Upper lobe of right lung (tissue), 1 donor: ENCODE measurements around the gene MYL12A. TPM values are rescaled to one million over a fixed set of nuclear protein-coding genes. Genes with fewer than 3 reads are reported as not detected.
"Not testable (repeated sequence)": the region's sequence is repeated elsewhere in the genome, so short reads cannot be mapped to it uniquely, and the experiment has no call there.

Experiments
- ATAC-seq: fragments of 200-7000 bp; cut with Tn5 transposase; one replicate; pipeline ENCODE4 v1.9.1; 2020; ENCODE audit warnings: mild to moderate bottlenecking, moderate library complexity
- DNase-seq: peaks from one replicate; pipeline ENCODE4 v3.0.0-alpha.2; 2020
- H3K27ac ChIP-seq: fragments of 200-600 bp; one replicate; pipeline ENCODE4 v1.8.0; 2022
- H3K27me3 ChIP-seq: fragments of 200-600 bp; one replicate; pipeline ENCODE4 v1.8.0; 2022; ENCODE audit warnings: mild to moderate bottlenecking
- H3K36me3 ChIP-seq: fragments of 200-600 bp; one replicate; pipeline ENCODE4 v1.8.0; 2022
- H3K4me1 ChIP-seq: fragments of 200-600 bp; one replicate; pipeline ENCODE4 v1.8.0; 2022
- H3K4me3 ChIP-seq: fragments of 200-600 bp; one replicate; pipeline ENCODE4 v1.8.0; 2022; ENCODE audit warnings: mild to moderate bottlenecking
- H3K9me3 ChIP-seq: fragments of 200-600 bp; one replicate; pipeline ENCODE4 v1.8.0; 2022
- intact Hi-C: fragments of 100-400 bp; cut with DNase I; formaldehyde crosslinking; loops from one replicate; pipeline ENCODE4 v1.11.0; 2022
- total RNA-seq: library from RNA; stranded (reverse); fragmentation: NEBNext Ultra II Directional; extraction: Animal tissue kit (Norgen Biotek cat#: 25700); gene quantifications from one replicate; pipeline ENCODE4 v1.2.1, GENCODE V29; 2021
- TF ChIP-seq, protein P1 (sequence below): fragments of 200-600 bp; IDR thresholded peaks from one replicate; pipeline ENCODE4 v1.8.0; 2022; ENCODE audit warnings: antibody characterized with exemption
- donor health status: DM: no; HTN: yes; CAD: no; lungs with severe emphysema.

Gene MYL12A
- total RNA-seq, 1 donor from 2014 or later: 571 TPM

DNA sequence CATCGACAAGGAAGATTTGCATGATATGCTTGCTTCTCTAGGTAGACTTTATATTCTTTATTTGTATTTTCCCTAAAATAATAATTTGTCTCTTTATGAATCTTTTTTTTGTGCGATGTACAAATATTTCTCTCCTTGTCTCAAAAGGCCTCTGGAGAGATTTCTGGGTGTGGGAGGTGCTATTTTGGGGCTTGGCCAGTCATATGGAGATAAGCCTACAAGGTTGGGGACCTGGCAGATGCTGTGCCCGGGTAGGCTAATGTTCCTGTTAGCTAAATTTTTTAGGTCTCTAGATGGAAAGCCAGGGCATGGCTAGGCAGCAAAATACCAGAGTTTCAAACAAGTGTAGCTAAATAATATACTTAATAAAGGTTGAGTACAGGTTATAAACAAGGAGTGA is 25.4 kb downstream of the MYL12A start:
- Histone ChIP-seq H3K9me3 (no peaks in the 10 kb centered on the region), H3K27ac (no peak overlapping the region), H3K4me1 (peaks cover 29% of the 10 kb centered on the region), H3K36me3 (peaks cover 51% of the 10 kb centered on the region), H3K27me3 (no peaks in the 10 kb centered on the region), H3K4me3 (no peak overlapping the region)
- intact Hi-C loops: no loop called here
- TF ChIP-seq, protein P1, sequence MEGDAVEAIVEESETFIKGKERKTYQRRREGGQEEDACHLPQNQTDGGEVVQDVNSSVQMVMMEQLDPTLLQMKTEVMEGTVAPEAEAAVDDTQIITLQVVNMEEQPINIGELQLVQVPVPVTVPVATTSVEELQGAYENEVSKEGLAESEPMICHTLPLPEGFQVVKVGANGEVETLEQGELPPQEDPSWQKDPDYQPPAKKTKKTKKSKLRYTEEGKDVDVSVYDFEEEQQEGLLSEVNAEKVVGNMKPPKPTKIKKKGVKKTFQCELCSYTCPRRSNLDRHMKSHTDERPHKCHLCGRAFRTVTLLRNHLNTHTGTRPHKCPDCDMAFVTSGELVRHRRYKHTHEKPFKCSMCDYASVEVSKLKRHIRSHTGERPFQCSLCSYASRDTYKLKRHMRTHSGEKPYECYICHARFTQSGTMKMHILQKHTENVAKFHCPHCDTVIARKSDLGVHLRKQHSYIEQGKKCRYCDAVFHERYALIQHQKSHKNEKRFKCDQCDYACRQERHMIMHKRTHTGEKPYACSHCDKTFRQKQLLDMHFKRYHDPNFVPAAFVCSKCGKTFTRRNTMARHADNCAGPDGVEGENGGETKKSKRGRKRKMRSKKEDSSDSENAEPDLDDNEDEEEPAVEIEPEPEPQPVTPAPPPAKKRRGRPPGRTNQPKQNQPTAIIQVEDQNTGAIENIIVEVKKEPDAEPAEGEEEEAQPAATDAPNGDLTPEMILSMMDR: no peak
- DNase-seq (no peak), ATAC-seq (no peak)

GRCh38 chr18:3277643-3278213 is 30.1 kb downstream of the MYL12A start:
- H3K9me3 ChIP-seq, H3K4me3 ChIP-seq, H3K27ac ChIP-seq, ATAC-seq, intact Hi-C loops, H3K27me3 ChIP-seq, DNase-seq, H3K4me1 ChIP-seq: not testable (repeated sequence)
- peaks cover 62% of the 10 kb centered on the region for H3K36me3 ChIP-seq

DNA sequence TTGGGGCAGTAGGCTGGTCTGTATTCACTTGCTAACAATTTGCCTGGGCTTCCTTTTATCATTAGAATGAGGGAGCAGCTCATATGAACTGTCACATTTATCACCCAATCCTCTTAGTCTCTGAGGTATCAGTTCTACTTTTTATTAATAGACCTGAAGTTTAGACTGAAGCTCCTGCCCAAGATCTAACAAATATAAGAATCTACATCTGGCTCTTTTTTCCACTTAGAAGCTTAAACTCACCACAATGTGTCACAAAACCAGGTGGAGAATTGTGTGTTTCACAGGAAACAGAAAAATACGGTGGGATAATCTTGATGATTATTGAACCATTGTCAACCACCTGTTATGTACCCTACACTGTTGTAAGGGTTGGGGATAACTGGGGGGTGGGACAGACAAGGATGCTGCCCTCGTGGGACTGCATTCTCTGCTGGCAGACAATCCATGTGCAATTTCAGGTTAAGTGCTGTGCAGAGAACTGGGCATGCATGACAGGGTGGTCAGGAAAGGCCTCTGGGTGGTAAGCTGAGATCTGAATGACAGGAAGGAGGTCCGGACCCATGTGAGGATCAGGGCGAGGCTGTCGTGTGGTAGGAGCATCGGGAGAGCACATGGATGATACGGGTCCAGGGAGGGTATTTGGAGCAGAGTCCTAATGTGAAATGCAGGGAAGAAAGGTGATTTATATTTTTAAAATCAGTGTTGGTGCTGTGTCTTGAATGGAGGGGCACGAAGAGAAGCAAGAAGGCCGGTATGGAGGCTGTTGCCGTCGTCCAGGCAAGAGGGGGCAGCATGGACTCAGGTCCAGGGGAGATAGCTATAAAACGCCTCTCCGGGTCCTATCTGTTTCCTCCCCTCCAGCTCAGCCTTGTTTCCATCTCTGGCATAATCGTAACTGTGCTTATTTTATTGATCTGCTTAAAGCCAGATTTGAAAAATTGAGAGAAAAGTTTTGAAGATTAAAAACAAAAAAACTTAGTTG is 31.9 kb downstream of the MYL12A start:
- Histone ChIP-seq H3K9me3 (no peaks in the 10 kb centered on the region), H3K27me3 (no peaks in the 10 kb centered on the region), H3K27ac (no peak overlapping the region), H3K36me3 (peaks cover 45% of the 10 kb centered on the region), H3K4me1 (peaks cover 7% of the 10 kb centered on the region), H3K4me3 (no peak overlapping the region)
- DNase-seq (no peak), ATAC-seq (peak; percentile 19)
- intact Hi-C loops: loop anchor here (5.0 kb wide), 1 partner anchor 388 kb away; no protein-coding TSS in a partner anchor
- TF ChIP-seq, protein P1: no peak

DNA sequence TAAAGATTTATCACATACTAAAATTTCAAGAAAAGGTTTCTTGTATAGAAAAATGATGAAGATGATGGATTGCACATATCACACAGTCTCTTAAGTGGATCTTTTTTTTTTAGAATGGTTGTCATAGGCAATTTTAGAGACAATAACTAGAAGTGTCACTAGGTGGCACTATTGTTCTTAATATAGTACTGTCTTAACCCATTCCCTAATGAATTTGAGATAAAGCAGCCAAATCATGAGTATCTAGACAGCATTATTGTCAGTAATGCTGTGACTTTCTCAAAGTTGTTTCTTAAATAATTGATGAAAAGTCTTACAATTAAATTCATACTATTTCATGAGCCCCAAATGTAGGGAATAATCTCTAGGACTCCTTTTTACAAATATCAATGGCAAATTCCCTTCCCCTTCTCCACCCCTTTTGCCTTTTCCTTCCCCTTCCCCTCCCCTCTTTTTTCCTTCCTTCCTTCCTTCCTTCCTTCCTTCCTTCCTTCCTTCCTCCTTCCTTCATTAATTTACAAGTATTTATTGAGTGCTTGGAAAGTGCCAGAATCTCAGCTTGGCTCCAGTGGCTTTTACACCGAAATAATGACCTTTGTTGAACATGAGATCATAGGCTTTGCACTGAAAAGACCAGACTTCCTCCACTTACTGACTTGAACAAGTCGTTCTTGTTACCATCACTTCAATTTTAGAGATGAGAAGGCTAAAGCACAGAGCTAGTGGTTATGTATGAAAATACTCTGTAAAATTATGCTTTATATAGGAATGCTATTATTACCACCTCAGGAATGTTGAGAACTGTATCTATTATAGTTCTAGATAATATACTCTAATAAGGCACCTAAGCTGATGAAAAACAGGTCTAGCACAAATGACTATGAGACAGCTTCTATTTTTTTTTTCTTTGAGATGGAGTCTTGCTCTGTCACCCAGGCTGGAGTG is 34.1 kb downstream of the MYL12A start:
- Histone ChIP-seq H3K36me3 (peaks cover 23% of the 10 kb centered on the region), H3K27me3 (no peaks in the 10 kb centered on the region), H3K27ac (no peak overlapping the region), H3K4me3 (no peak overlapping the region), H3K4me1 (peaks cover 7% of the 10 kb centered on the region), H3K9me3 (no peaks in the 10 kb centered on the region)
- ATAC-seq (peak; percentile 86), DNase-seq (no peak)
- TF ChIP-seq, protein P1: peak; percentile 75
- intact Hi-C loops: loop anchor here (5.0 kb wide), 1 partner anchor 386 kb away; no protein-coding TSS in a partner anchor

- peaks cover 9% of the 10 kb centered on the region for H3K36me3 ChIP-seq
- H3K27ac ChIP-seq: no peak overlapping the region
- peaks cover 7% of the 10 kb centered on the region for H3K4me1 ChIP-seq
- H3K4me3 ChIP-seq: no peak overlapping the region
- no peaks in the 10 kb centered on the region for H3K27me3 ChIP-seq
- TF ChIP-seq, protein P1: no peak
- ATAC-seq: no peak
- intact Hi-C loops: loop anchor here (5.0 kb wide), 1 partner anchor 384 kb away; no protein-coding TSS in a partner anchor
- H3K9me3 ChIP-seq: no peaks in the 10 kb centered on the region
- no peak for DNase-seq
Observed at GRCh38 chr18:3283253-3283863, 35.8 kb downstream of the MYL12A start.
